Sigmoid colon (tissue), 3 donors: Measurements from ENCODE around the gene SLC25A34.

Experiments
- POLR2A ChIP-seq, 2 donors: fragments of 450-650 bp; IDR thresholded peaks; one replicate each; pipeline ENCODE4 v1.6.1; 2016; ENCODE audit warnings: antibody characterized with exemption in 2 of 2, mild to moderate bottlenecking in 2 of 2, moderate library complexity in 2 of 2
- TF ChIP-seq, protein P1 (sequence below), 4 experiments: fragments of 450-650 bp in 3 of 4; fragments of 200-600 bp in 1 of 4; IDR thresholded peaks; one replicate each; pipeline ENCODE4 v1.5.1; 2016 to 2019; ENCODE audit warnings: antibody characterized with exemption in 4 of 4, mild to moderate bottlenecking in 3 of 4, moderate library complexity in 2 of 4

DNA sequence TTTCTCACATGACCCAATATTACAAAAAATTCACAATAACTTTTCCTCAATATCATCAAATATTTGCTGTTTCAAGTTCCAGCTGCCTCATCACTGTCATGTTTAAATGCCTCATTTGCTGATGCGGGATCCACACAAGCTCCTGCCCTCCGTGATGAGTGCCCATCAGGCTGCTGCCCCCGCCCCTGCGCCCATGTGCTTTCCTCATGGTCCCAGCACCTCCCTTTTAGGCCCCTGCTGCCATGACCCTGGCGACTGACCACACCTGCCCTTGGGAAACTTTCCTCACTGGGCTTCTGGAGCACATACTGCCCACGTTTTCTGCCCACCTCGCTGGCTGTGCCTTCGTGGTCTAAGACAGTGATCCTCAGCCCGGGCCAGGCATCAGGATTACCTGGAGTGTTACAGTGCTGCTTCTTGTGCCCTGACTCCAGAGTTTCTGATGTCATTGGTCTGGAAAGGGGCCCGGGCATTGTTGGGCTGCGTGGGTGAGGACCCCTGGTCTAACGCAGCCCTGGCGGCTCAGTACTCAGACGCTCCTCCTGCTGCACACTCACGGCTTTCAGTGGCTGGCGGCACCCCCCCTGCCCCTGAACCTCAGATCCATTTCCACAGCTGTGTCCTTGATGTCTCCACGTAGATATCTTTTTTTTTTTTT, 31.4 kb upstream of the SLC25A34 start:
- TF ChIP-seq, protein P1, sequence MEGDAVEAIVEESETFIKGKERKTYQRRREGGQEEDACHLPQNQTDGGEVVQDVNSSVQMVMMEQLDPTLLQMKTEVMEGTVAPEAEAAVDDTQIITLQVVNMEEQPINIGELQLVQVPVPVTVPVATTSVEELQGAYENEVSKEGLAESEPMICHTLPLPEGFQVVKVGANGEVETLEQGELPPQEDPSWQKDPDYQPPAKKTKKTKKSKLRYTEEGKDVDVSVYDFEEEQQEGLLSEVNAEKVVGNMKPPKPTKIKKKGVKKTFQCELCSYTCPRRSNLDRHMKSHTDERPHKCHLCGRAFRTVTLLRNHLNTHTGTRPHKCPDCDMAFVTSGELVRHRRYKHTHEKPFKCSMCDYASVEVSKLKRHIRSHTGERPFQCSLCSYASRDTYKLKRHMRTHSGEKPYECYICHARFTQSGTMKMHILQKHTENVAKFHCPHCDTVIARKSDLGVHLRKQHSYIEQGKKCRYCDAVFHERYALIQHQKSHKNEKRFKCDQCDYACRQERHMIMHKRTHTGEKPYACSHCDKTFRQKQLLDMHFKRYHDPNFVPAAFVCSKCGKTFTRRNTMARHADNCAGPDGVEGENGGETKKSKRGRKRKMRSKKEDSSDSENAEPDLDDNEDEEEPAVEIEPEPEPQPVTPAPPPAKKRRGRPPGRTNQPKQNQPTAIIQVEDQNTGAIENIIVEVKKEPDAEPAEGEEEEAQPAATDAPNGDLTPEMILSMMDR (IDR thresholded peaks at IDR 0.05): no peak
- no peak for TF ChIP-seq POLR2A (IDR thresholded peaks at IDR 0.05)
